ENCODE measurements around the gene MAK. TPM values are rescaled to one million over a fixed set of nuclear protein-coding genes. Genes with fewer than 3 reads are reported as not detected.
"Not testable (repeated sequence)": the region's sequence is repeated elsewhere in the genome, so short reads cannot be mapped to it uniquely, and the experiment has no call there.

The MAK gene
- total and polyA plus RNA-seq, 3 donors from 2014 or later, result 5.3 to 21.2 (median 9.4) TPM

- Histone ChIP-seq H3K4me3 (peak overlapping the region in 1 of 2 donors; percentile 38), H3K27ac (no peak overlapping the region), H3K27me3 (no peaks in the 10 kb centered on the region), H3K36me3 (ENCODE audit: low read depth, missing control alignments) (no peaks in the 10 kb centered on the region), H3K9me3 (no peaks in the 10 kb centered on the region), H3K4me1 (peaks cover 8% of the 10 kb centered on the region)
- no peak for TF ChIP-seq POLR2A (IDR thresholded peaks at IDR 0.05)
- no peak for DNase-seq
- 15 to 17% methylated on average over 49 to 51 of the region's 51 CpGs for WGBS, 2 donors
- intact Hi-C loops (cut with DNase I; ENCODE audit: low total_unique reads), result no loop called here
Observed at GRCh38 chr6:10883312-10884244, 45.2 kb upstream of the MAK start.

- Histone ChIP-seq H3K4me1 (peaks cover 8% of the 10 kb centered on the region), H3K27me3 (no peaks in the 10 kb centered on the region), H3K27ac (no peak overlapping the region), H3K36me3 (ENCODE audit: low read depth, missing control alignments) (no peaks in the 10 kb centered on the region), H3K9me3 (no peaks in the 10 kb centered on the region), H3K4me3 (peak overlapping the region in 1 of 2 donors; percentile 43)
- DNase-seq, result no peak
- intact Hi-C loops (cut with DNase I; ENCODE audit: low total_unique reads), result no loop called here
- no peak for TF ChIP-seq CTCF (IDR thresholded peaks at IDR 0.05)
- TF ChIP-seq POLR2A (IDR thresholded peaks at IDR 0.05), result no peak
- 5 to 17% methylated on average over 19 to 24 of the region's 28 CpGs for WGBS, 2 donors
Observed at GRCh38 chr6:10882657-10883171, 44.4 kb upstream of the MAK start.

GRCh38 chr6:10882253-10882630 lies 43.9 kb upstream of the MAK start:
- DNase-seq; H3K9me3 ChIP-seq; intact Hi-C loops (cut with DNase I; ENCODE audit: low total_unique reads); H3K27me3 ChIP-seq; H3K36me3 ChIP-seq (ENCODE audit: low read depth, missing control alignments); H3K27ac ChIP-seq; H3K4me1 ChIP-seq: not testable (repeated sequence)
- 22 to 31% methylated on average over 14 of the region's 14 CpGs for WGBS, 2 donors
- peak overlapping the region in 1 of 2 donors; percentile 43 for H3K4me3 ChIP-seq

GRCh38 chr6:10880366-10880765 lies 42.0 kb upstream of the MAK start:
- no peak overlapping the region for H3K4me3 ChIP-seq
- H3K36me3 ChIP-seq (ENCODE audit: low read depth, missing control alignments), result no peaks in the 10 kb centered on the region
- H3K27me3 ChIP-seq, result no peaks in the 10 kb centered on the region
- DNase-seq, result no peak
- 68 to 86% methylated on average over 2 of the region's 2 CpGs for WGBS, 2 donors
- no peak overlapping the region for H3K27ac ChIP-seq
- intact Hi-C loops (cut with DNase I; ENCODE audit: low total_unique reads), result no loop called here
- no peaks in the 10 kb centered on the region for H3K9me3 ChIP-seq
- no peak for TF ChIP-seq POLR2A (IDR thresholded peaks at IDR 0.05)
- no peak for TF ChIP-seq CTCF (IDR thresholded peaks at IDR 0.05)
- no peaks in the 10 kb centered on the region for H3K4me1 ChIP-seq

GRCh38 chr6:10877871-10878270 lies 39.5 kb upstream of the MAK start:
- Histone ChIP-seq H3K27me3 (no peaks in the 10 kb centered on the region), H3K4me3 (no peak overlapping the region), H3K9me3 (no peaks in the 10 kb centered on the region), H3K27ac (no peak overlapping the region), H3K4me1 (no peaks in the 10 kb centered on the region), H3K36me3 (ENCODE audit: low read depth, missing control alignments) (no peaks in the 10 kb centered on the region)
- intact Hi-C loops (cut with DNase I; ENCODE audit: low total_unique reads), result no loop called here
- no peak for TF ChIP-seq CTCF (IDR thresholded peaks at IDR 0.05)
- no peak for DNase-seq
- 86 to 91% methylated on average over 1 of the region's 1 CpG for WGBS, 2 donors

All from testis (tissue), 3 donors.